Endodermal cell (in vitro differentiated cells): ENCODE measurements around the gene FBXL4. TPM values are rescaled to one million over a fixed set of nuclear protein-coding genes. Genes with fewer than 3 reads are reported as not detected.

ENCODE experiments used
- DNase-seq: peaks from one replicate; pipeline ENCODE4 v3.0.0-alpha.2; 2017
- H3K27ac ChIP-seq: 2 replicates; pipeline ENCODE4 v1.5.1; 2013; ENCODE audit warnings: mild to moderate bottlenecking, low read depth, low read length, moderate library complexity
- H3K27me3 ChIP-seq: 2 replicates; pipeline ENCODE4 v1.6.1; 2013; ENCODE audit warnings: mild to moderate bottlenecking, low read length, moderate library complexity; ENCODE audit not compliant: insufficient read depth, control insufficient read depth, poor library complexity, severe bottlenecking
- H3K36me3 ChIP-seq: 2 replicates; pipeline ENCODE4 v1.7.0; 2013; ENCODE audit warnings: mild to moderate bottlenecking, low read length, moderate library complexity; ENCODE audit not compliant: control insufficient read depth, insufficient read depth
- H3K4me1 ChIP-seq: one replicate; pipeline ENCODE4 v1.7.0; 2013; ENCODE audit warnings: low read length; ENCODE audit not compliant: control insufficient read depth, insufficient read depth
- H3K4me3 ChIP-seq: 2 replicates; pipeline ENCODE4 v1.5.1; 2013; ENCODE audit warnings: mild to moderate bottlenecking, low read length, moderate library complexity
- H3K9ac ChIP-seq: 2 replicates; pipeline ENCODE4 v1.6.1; 2013; ENCODE audit warnings: mild to moderate bottlenecking, low read length, moderate library complexity; ENCODE audit not compliant: poor library complexity, severe bottlenecking; ENCODE audit errors: extremely low read depth
- H3K9me3 ChIP-seq: 2 replicates; pipeline ENCODE4 v1.6.1; 2013; ENCODE audit warnings: mild to moderate bottlenecking, low read length, moderate library complexity; ENCODE audit not compliant: control insufficient read depth
- H3K27ac Mint-ChIP-seq: 2 replicates; pipeline ENCODE4 v1.8.0; 2020; ENCODE audit warnings: mixed read lengths
- H3K27me3 Mint-ChIP-seq: 2 replicates; pipeline ENCODE4 v1.8.0; 2021; ENCODE audit warnings: mild to moderate bottlenecking, mixed read lengths; ENCODE audit not compliant: insufficient read depth
- H3K36me3 Mint-ChIP-seq: 2 replicates; pipeline ENCODE4 v1.8.0; 2020; ENCODE audit warnings: low read depth, mixed read lengths
- H3K4me1 Mint-ChIP-seq: 2 replicates; pipeline ENCODE4 v1.8.0; 2020; ENCODE audit warnings: mixed read lengths
- H3K4me3 Mint-ChIP-seq: 2 replicates; pipeline ENCODE4 v1.8.0; 2020; ENCODE audit warnings: mild to moderate bottlenecking, moderate library complexity, mixed read lengths
- H3K9me3 Mint-ChIP-seq: 2 replicates; pipeline ENCODE4 v1.8.0; 2020; ENCODE audit warnings: mild to moderate bottlenecking, mixed read lengths
- WGBS, 2 experiments: methylation state at CpG; one replicate each; pipeline versions ENCODE4 v1.1.5 to v1.1.7; 2013; ENCODE audit warnings: missing lambda C conversion rate in 2 of 2, mixed read lengths in 1 of 2; ENCODE audit not compliant: insufficient coverage in 1 of 2, insufficient read length in 1 of 2; 5-methylcytosine and 5-hydroxymethylcytosine counted together
- total RNA-seq, 2 donors: library from RNA; stranded (reverse); fragmentation: NEBNext Ultra II Directional in 1 of 2; extraction: Animal tissue kit (Norgen Biotek cat#: 25700) in 1 of 2; gene quantifications; 2 replicates in 1 of 2; 3 replicates in 1 of 2; pipeline ENCODE4 v1.2.1, GENCODE V29; 2021
- TF ChIP-seq, protein P1 (sequence below): fragments of 200-600 bp; sonication (generic); conservative IDR thresholded peaks from 2 replicates; pipeline ENCODE4 v1.5.0; 2021; ENCODE audit warnings: antibody characterized with exemption, mild to moderate bottlenecking

Gene FBXL4
- total RNA-seq, 2 donors from 2014 or later, result 14.1 to 17.4 TPM

DNA sequence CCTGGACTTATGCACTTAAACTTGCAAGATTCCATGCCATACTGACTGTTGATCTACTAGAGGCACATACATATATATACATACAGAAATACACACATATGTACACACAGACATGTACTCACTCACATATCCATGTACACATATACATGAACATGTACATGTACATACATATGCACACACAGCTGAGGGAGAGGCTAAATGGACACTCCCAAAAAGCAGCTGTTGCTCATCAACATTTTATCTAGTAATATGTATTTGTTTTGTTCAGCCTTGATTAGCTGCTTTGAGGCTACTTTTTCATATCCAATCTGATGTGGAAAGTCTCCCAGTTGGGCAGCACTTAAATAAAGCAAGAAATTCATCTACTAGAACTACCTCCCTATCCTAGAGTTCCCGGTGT lies 33.7 kb upstream of the FBXL4 start:
- H3K27ac Mint-ChIP-seq, result no peak overlapping the region
- no peaks in the 10 kb centered on the region for H3K36me3 Mint-ChIP-seq
- H3K27me3 Mint-ChIP-seq, result no peaks in the 10 kb centered on the region
- peaks cover 40% of the 10 kb centered on the region for H3K4me1 Mint-ChIP-seq
- DNase-seq, result no peak
- no peaks in the 10 kb centered on the region for H3K27me3 ChIP-seq
- no peak overlapping the region for H3K27ac ChIP-seq
- no peaks in the 10 kb centered on the region for H3K36me3 ChIP-seq
- 95 to 100% methylated on average over 1 of the region's 1 CpG for WGBS, 2 experiments
- H3K9me3 ChIP-seq, result no peaks in the 10 kb centered on the region
- H3K4me1 ChIP-seq, result peaks cover 10% of the 10 kb centered on the region
- TF ChIP-seq, protein P1, sequence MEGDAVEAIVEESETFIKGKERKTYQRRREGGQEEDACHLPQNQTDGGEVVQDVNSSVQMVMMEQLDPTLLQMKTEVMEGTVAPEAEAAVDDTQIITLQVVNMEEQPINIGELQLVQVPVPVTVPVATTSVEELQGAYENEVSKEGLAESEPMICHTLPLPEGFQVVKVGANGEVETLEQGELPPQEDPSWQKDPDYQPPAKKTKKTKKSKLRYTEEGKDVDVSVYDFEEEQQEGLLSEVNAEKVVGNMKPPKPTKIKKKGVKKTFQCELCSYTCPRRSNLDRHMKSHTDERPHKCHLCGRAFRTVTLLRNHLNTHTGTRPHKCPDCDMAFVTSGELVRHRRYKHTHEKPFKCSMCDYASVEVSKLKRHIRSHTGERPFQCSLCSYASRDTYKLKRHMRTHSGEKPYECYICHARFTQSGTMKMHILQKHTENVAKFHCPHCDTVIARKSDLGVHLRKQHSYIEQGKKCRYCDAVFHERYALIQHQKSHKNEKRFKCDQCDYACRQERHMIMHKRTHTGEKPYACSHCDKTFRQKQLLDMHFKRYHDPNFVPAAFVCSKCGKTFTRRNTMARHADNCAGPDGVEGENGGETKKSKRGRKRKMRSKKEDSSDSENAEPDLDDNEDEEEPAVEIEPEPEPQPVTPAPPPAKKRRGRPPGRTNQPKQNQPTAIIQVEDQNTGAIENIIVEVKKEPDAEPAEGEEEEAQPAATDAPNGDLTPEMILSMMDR, result no peak
- no peak overlapping the region for H3K9ac ChIP-seq
- no peak overlapping the region for H3K4me3 ChIP-seq
- H3K9me3 Mint-ChIP-seq, result no peaks in the 10 kb centered on the region
- H3K4me3 Mint-ChIP-seq, result no peak overlapping the region

GRCh38 chr6:98980819-98981218 lies 33.1 kb upstream of the FBXL4 start:
- Histone ChIP-seq H3K4me1 (peaks cover 10% of the 10 kb centered on the region), H3K4me3 (no peak overlapping the region), H3K9me3 (no peaks in the 10 kb centered on the region), H3K27ac (no peak overlapping the region), H3K36me3 (no peaks in the 10 kb centered on the region), H3K9ac (no peak overlapping the region), H3K27me3 (no peaks in the 10 kb centered on the region)
- H3K4me1 Mint-ChIP-seq, result peaks cover 40% of the 10 kb centered on the region
- peak; percentile 80 for DNase-seq
- TF ChIP-seq, protein P1, result peak; percentile 67
- no peaks in the 10 kb centered on the region for H3K9me3 Mint-ChIP-seq
- 62 to 79% methylated on average over 2 of the region's 2 CpGs for WGBS, 2 experiments
- no peaks in the 10 kb centered on the region for H3K36me3 Mint-ChIP-seq
- H3K27ac Mint-ChIP-seq, result no peak overlapping the region
- H3K4me3 Mint-ChIP-seq, result no peak overlapping the region
- no peaks in the 10 kb centered on the region for H3K27me3 Mint-ChIP-seq

DNA sequence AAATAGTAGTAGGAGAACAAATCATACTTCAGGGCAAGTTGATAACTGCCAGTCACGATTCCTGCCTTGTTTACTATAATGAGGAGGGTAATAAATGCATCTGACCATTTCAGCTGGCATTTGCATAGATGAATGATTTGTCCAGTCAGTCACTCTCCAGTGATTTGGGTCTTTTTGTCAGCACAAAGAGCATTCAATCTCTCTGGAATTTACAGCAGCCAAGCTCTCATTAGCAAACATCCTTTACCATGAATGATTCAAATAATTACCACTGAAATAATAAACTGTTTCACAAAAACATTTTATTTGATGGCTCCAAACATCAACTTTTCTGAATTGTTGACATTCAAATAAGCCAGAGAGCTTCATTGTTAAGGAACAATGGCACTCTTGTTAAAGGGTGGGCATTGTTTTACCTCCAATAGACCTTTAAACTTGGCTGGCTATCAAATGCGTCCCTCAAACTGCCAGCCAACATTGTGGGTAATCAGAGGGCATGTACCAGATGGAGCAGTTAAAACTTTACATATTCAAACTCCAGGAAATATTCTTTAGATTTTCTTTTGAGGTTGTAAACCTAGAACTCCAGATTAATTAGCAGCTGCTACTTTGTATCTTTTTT lies 30.0 kb upstream of the FBXL4 start:
- Mint-ChIP-seq H3K27ac (no peak overlapping the region), H3K4me3 (no peak overlapping the region), H3K27me3 (no peaks in the 10 kb centered on the region), H3K9me3 (no peaks in the 10 kb centered on the region), H3K36me3 (no peaks in the 10 kb centered on the region), H3K4me1 (peaks cover 21% of the 10 kb centered on the region)
- TF ChIP-seq, protein P1, result no peak
- Histone ChIP-seq H3K27ac (no peak overlapping the region), H3K9ac (no peak overlapping the region), H3K9me3 (no peaks in the 10 kb centered on the region), H3K36me3 (no peaks in the 10 kb centered on the region), H3K27me3 (no peaks in the 10 kb centered on the region), H3K4me1 (peaks cover 6% of the 10 kb centered on the region), H3K4me3 (no peak overlapping the region)
- no peak for DNase-seq
- WGBS, 2 experiments, result 89 to 91% methylated on average over 1 to 2 of the region's 2 CpGs
